ENCODE results near the gene GP1BA.

- TF ChIP-seq SMARCA5 (IDR thresholded peaks at IDR 0.05) (no peak), MAX (IDR thresholded peaks at IDR 0.05; ENCODE audit: low read depth, low read length) (no peak)
These were observed 24.5 kb downstream of the GP1BA start for GRCh38 chr17:4956493-4957061.
